Suprapubic skin (tissue), 4 donors: ENCODE results near the gene PXMP2. TPM values are rescaled to one million over a fixed set of nuclear protein-coding genes. Genes with fewer than 3 reads are reported as not detected.

Source experiments
- DNase-seq, 2 donors: peaks; one replicate each; pipeline ENCODE4 v3.0.0-alpha.2; 2019; ENCODE audit warnings: low spot score in 2 of 2
- H3K27ac ChIP-seq: fragments of 200-600 bp; sonication (generic); one replicate; pipeline ENCODE4 v1.5.1; 2019
- H3K27me3 ChIP-seq: fragments of 200-600 bp; sonication (generic); one replicate; pipeline ENCODE4 v1.5.1; 2019
- H3K36me3 ChIP-seq: fragments of 200-600 bp; sonication (generic); one replicate; pipeline ENCODE4 v1.5.1; 2019
- H3K4me1 ChIP-seq: fragments of 200-600 bp; sonication (generic); one replicate; pipeline ENCODE4 v1.5.1; 2019
- H3K4me3 ChIP-seq: fragments of 200-600 bp; sonication (generic); one replicate; pipeline ENCODE4 v1.5.1; 2019; ENCODE audit warnings: mild to moderate bottlenecking
- H3K9me3 ChIP-seq: fragments of 200-600 bp; sonication (generic); one replicate; pipeline ENCODE4 v1.5.1; 2019
- EP300 ChIP-seq: sonication (generic); formaldehyde crosslinking; IDR thresholded peaks from one replicate; pipeline ENCODE4 v1.6.1; 2017; ENCODE audit warnings: antibody characterized with exemption
- POLR2A ChIP-seq, 2 donors: fragments of 450-650 bp; IDR thresholded peaks; one replicate each; pipeline ENCODE4 v1.6.1; 2017; ENCODE audit warnings: antibody characterized with exemption in 2 of 2, mild to moderate bottlenecking in 2 of 2, moderate library complexity in 2 of 2
- POLR2AphosphoS5 ChIP-seq, 3 donors: sonication (generic); formaldehyde crosslinking; IDR thresholded peaks; one replicate each; pipeline ENCODE4 v1.6.1; 2017; ENCODE audit warnings: antibody characterized with exemption in 3 of 3
- WGBS: methylation state at CpG from one replicate; pipeline ENCODE4 v1.1.5; 2018; 5-methylcytosine and 5-hydroxymethylcytosine counted together
- total RNA-seq, 4 donors: library from RNA; depleted of rRNA; stranded (reverse); fragments of >200 nt; gene quantifications; one replicate each; pipeline ENCODE4 v1.1.0, GENCODE V29; 2016
- TF ChIP-seq, protein P1 (sequence below), 2 donors: fragments of 200-600 bp in 1 of 2; fragments of 450-650 bp in 1 of 2; sonication (generic) in 1 of 2; IDR thresholded peaks; one replicate each; pipeline ENCODE4 v1.5.1; 2016 to 2019; ENCODE audit warnings: antibody characterized with exemption in 2 of 2, mild to moderate bottlenecking in 1 of 2, moderate library complexity in 1 of 2

PXMP2 gene
- total RNA-seq, 4 donors from 2014 or later: 10.0 to 30.0 (median 22.4) TPM

DNA sequence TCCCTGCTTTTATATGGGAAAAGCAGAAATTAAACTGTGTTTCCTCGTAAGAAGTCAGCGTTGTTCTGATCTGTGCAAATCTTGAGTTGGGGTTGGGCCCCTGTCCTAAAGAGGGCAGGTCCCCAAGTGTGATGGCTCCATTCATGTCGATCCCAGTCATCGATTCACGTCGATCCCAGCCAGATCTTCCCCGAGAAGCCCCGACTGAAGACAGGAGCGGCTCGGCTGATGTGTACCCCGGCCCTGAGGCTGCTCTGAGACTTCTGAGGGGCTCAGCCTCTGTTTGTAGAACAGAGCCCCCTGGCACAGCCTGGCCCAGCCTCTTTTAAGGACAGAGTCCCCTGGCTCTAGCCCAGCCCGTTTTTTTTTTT is 32.6 kb downstream of the PXMP2 start:
- no peaks in the 10 kb centered on the region for H3K9me3 ChIP-seq
- no peaks in the 10 kb centered on the region for H3K27me3 ChIP-seq
- no peak overlapping the region for H3K27ac ChIP-seq
- no peaks in the 10 kb centered on the region for H3K4me1 ChIP-seq
- H3K4me3 ChIP-seq: no peak overlapping the region
- DNase-seq: no peak
- no peak for TF ChIP-seq POLR2A (IDR thresholded peaks at IDR 0.05)
- TF ChIP-seq, protein P1, sequence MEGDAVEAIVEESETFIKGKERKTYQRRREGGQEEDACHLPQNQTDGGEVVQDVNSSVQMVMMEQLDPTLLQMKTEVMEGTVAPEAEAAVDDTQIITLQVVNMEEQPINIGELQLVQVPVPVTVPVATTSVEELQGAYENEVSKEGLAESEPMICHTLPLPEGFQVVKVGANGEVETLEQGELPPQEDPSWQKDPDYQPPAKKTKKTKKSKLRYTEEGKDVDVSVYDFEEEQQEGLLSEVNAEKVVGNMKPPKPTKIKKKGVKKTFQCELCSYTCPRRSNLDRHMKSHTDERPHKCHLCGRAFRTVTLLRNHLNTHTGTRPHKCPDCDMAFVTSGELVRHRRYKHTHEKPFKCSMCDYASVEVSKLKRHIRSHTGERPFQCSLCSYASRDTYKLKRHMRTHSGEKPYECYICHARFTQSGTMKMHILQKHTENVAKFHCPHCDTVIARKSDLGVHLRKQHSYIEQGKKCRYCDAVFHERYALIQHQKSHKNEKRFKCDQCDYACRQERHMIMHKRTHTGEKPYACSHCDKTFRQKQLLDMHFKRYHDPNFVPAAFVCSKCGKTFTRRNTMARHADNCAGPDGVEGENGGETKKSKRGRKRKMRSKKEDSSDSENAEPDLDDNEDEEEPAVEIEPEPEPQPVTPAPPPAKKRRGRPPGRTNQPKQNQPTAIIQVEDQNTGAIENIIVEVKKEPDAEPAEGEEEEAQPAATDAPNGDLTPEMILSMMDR (IDR thresholded peaks at IDR 0.05): no peak
- no peak for TF ChIP-seq EP300
- TF ChIP-seq POLR2AphosphoS5 (IDR thresholded peaks at IDR 0.05): no peak
- 94% methylated on average over 12 of the region's 12 CpGs for WGBS
- H3K36me3 ChIP-seq: peaks cover 95% of the 10 kb centered on the region

DNA sequence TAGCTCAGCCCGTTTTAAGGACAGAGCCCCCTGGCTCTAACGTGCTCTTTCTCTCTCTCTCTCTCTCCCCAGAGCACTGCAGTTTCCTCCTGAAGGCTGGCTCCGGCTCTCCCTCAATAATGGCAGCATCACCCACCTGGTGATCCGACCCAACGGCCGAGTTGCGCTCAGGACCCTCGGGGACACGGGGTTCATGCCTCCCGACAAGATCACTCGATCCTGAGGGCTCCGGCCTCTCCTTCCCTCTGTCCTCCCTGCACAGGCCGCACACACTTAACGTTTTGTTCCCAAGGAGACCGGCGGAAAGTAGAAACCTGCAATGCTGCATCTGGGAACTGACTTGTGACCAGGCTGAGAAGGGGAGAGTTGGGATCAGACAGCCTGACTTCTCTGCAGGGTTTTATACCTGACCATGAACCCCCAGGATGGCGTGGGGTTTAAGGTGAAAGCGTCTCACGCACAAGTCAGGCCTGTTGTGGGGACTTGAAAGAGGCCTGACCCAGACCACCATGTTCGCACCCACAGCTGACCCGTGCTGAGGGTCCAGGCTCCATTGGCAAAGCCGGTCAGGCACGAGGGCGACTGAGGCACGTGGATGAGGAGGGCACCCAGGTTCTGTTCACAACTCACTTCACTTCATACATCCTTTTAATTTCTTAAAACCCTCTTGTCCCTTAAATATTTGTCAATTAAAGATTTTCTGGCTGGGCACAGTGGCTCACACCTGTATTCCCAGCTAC is 33.4 kb downstream of the PXMP2 start:
- no peaks in the 10 kb centered on the region for H3K4me1 ChIP-seq
- no peak overlapping the region for H3K4me3 ChIP-seq
- no peak overlapping the region for H3K27ac ChIP-seq
- WGBS: 95% methylated on average over 25 of the region's 25 CpGs
- DNase-seq: no peak
- peaks cover 95% of the 10 kb centered on the region for H3K36me3 ChIP-seq
- H3K9me3 ChIP-seq: no peaks in the 10 kb centered on the region
- TF ChIP-seq EP300 (no peak), POLR2AphosphoS5 (IDR thresholded peaks at IDR 0.05) (no peak), POLR2A (IDR thresholded peaks at IDR 0.05) (no peak)
- TF ChIP-seq, protein P1 (IDR thresholded peaks at IDR 0.05): no peak
- H3K27me3 ChIP-seq: no peaks in the 10 kb centered on the region

DNA sequence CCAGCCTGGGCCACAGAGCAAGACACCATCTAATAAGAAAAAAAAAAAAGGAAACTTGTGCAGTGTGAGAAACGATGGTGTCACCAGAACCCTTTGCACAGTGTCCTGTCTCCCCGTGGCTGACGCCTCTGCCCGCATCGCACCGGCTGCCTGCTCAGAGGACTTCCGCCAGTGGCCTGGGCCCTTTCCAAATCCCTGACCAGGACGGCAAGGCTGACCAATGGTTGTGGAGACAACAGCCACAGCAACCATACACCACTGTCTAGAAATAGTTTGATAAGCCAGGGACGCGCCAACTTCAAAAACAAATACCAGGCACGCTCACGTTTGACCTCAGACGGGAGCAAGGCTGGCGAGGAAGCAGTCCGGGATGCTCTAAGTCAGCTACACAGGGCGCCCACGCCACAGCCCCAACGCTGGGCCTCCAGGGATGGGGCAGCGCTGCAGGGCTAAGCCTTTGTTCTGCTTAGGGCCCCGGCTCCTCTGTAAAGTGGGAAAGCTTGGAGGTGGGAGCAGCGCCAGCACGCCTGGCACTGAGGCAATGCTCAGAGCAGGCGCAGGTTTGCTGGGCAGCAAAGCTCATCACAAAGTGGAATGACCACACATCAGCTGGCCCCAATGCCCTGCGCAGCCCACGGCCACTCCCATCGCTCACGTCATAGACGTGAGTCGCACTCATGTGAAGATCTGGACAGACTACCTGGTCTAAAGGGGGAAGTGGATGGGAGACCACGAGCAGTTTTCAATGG is 35.8 kb downstream of the PXMP2 start:
- TF ChIP-seq EP300 (no peak), POLR2AphosphoS5 (IDR thresholded peaks at IDR 0.05) (no peak), POLR2A (IDR thresholded peaks at IDR 0.05) (no peak)
- TF ChIP-seq, protein P1 (IDR thresholded peaks at IDR 0.05): no peak
- Histone ChIP-seq H3K27ac (no peak overlapping the region), H3K4me3 (no peak overlapping the region), H3K27me3 (no peaks in the 10 kb centered on the region), H3K4me1 (no peaks in the 10 kb centered on the region), H3K36me3 (peaks cover 96% of the 10 kb centered on the region), H3K9me3 (no peaks in the 10 kb centered on the region)
- 89% methylated on average over 30 of the region's 30 CpGs for WGBS
- DNase-seq: no peak

DNA sequence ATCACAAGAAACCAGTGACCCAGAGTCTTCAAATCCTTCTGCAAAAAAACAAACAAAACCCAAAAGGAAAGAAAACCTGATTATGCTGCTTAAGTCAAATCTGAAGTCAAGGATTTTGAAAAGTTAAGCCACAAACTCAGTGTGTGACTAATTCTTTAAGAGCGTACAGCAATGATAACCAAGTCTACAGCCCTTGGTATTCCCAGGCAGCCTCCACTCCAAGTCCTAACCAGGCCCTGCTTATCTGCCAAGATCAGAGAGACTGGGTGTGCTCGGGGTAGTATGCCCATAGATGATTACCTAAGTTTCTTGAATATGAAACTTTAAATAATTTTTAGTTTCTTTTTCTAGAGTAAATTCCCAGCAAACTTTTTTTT is 36.4 kb downstream of the PXMP2 start:
- Histone ChIP-seq H3K4me3 (no peak overlapping the region), H3K27me3 (no peaks in the 10 kb centered on the region), H3K27ac (no peak overlapping the region), H3K9me3 (no peaks in the 10 kb centered on the region), H3K4me1 (no peaks in the 10 kb centered on the region), H3K36me3 (peaks cover 99% of the 10 kb centered on the region)
- no peak for TF ChIP-seq EP300
- no peak for TF ChIP-seq POLR2AphosphoS5 (IDR thresholded peaks at IDR 0.05)
- TF ChIP-seq, protein P1 (IDR thresholded peaks at IDR 0.05): no peak
- no peak for TF ChIP-seq POLR2A (IDR thresholded peaks at IDR 0.05)
- WGBS: 89% methylated on average over 2 of the region's 2 CpGs
- DNase-seq: no peak

DNA sequence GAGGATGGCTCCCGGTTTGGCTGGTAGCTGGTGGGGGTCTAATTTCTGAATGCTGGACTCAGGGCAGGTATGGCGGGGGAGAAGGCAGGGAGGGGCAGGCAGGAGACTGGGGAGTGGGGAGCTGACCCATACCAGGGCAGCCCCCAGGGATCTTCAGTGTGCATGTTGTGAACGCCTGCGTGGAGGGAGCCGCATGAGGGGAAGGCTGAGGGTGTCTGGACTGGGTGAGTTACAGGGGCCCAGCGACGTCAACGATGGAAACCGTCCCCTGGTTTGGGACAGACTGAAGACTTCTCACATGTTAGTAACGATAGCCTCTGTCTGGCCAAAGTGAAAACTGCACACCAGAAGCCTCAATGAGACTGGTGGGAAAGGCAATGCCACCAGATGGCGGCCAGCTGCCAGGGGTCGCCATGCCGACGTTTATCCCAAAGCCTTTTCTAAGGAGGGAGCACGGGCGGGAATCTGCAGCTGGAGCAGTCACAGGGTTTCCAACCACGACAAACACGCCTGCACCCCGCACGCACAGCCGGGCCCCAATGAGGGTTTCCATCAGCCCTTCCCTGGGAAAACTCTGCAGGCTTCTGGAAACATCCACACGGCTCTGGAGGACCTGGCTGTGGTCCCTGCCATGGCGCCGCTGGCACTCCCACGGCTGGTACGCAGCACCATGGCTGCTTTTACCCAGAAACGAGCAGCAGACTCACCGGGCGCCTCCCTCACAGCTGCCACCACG is 37.3 kb downstream of the PXMP2 start:
- Histone ChIP-seq H3K27me3 (no peaks in the 10 kb centered on the region), H3K4me1 (no peaks in the 10 kb centered on the region), H3K9me3 (no peaks in the 10 kb centered on the region), H3K27ac (no peak overlapping the region), H3K4me3 (no peak overlapping the region), H3K36me3 (peaks cover 96% of the 10 kb centered on the region)
- TF ChIP-seq POLR2A (IDR thresholded peaks at IDR 0.05) (no peak), EP300 (no peak), POLR2AphosphoS5 (IDR thresholded peaks at IDR 0.05) (no peak)
- TF ChIP-seq, protein P1 (IDR thresholded peaks at IDR 0.05): no peak
- DNase-seq: no peak
- 73% methylated on average over 18 of the region's 30 CpGs for WGBS
